ENCODE measurements around the gene LIMK1.
"Not testable (repeated sequence)": the region's sequence is repeated elsewhere in the genome, so short reads cannot be mapped to it uniquely, and the experiment has no call there.

LIMK1 gene

DNA sequence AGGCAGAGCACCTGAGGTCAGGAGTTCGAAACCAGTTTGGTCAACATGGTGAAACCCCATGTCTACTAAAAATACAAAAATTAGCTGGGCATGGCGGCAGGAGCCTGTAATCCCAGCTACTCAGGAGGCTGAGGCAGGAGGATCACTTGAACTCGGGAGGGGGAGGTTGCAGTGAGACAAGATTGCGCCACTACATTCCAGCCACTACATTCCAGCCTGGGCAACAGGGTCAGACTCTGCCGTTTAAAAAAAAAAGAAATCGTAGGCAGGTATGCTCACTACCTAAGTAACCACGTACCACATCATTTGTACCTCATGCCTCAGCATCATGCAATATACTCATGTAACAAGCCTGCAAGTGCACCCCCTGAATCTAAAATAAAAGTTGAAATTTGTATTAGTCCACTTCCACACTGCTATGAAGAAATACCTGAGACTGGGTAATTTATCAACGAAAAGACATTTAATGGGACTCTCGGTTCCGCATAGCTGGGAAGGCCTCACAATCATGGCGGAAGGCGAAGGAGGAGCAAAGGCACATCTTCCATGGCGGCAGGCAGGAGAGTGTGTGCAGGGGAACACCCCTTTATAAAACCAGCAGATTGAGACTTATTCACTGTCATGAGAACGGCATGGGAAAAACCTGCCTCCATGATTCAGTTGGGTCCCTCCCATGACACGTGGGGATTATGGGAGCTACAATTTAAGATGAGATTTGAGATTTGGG, 82.4 kb downstream of the LIMK1 start:
- no peak for FAIRE-seq
- no peak for DNase-seq (ENCODE audit: extremely low spot score, insufficient read length, low read depth)

DNA sequence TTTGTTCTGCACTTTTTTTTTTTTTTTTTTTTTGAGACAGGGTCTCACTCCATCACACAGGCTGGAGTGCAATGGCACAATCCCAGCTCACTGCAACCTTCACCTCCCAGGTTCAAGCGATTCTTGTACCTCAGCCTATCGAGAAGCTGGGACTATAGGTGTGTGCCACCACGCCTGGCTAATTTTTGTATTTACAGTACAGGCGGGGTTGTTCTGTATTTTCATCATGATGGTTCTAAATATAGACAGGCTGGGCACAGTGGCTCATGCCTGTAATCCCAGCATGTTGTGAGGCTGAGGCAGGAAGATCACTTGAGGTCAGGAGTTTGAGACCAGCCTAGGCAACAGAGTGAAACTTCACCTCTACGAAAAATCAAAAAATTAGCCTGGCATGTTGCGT, 83.7 kb downstream of the LIMK1 start:
- DNase-seq (ENCODE audit: extremely low spot score, insufficient read length, low read depth); FAIRE-seq: not testable (repeated sequence)

All from GM18507 (cell line).